ENCODE measurements around the gene SLC12A7. TPM values are rescaled to one million over a fixed set of nuclear protein-coding genes. Genes with fewer than 3 reads are reported as not detected.

The SLC12A7 gene
- total RNA-seq, 1 donor from 2014 or later: 32.1 TPM

DNA sequence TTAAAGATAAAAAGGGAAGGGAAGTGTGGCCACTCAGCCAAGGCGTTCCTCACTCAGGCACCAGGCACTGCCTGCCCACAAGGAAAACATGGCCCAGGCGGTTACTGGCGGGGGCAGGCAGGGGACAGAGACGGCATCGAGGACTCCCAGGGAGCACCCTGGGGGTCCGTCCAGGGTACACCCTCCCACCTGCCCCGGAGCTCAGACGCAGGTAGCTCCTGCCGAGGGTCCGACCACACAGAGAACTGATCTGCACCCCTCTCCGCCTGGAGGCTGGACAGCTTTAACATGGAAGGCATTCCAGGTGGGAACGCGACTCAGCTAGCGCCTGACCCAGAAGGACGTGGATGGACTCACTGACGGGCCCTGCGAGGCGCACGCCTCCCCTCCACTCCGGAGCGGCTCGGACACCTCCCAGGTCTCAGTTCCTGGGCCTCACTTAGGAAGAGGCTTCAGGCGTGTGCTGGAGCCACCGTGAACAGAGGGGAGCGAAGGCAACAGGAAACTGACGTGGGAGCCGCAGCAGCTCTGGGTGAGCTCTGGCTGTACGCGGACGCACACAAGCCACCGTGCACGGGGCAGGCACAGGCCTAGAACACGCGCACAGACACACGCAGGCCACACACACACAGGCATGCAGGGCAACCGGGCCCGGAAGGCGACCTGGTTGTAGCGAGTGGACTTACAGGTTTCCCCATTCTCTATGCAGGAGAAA lies 55.8 kb downstream of the SLC12A7 start:
- H3K9me3 Mint-ChIP-seq: no peaks in the 10 kb centered on the region
- H3K4me1 Mint-ChIP-seq: no peaks in the 10 kb centered on the region
- no peak overlapping the region for H3K27ac Mint-ChIP-seq
- H3K4me3 Mint-ChIP-seq: no peak overlapping the region
- H3K27me3 Mint-ChIP-seq: no peaks in the 10 kb centered on the region
- DNase-seq: no peak
- H3K36me3 Mint-ChIP-seq (ENCODE audit: low read depth): peaks cover 12% of the 10 kb centered on the region
- intact Hi-C loops (cut with micrococcal nuclease): no loop called here

DNA sequence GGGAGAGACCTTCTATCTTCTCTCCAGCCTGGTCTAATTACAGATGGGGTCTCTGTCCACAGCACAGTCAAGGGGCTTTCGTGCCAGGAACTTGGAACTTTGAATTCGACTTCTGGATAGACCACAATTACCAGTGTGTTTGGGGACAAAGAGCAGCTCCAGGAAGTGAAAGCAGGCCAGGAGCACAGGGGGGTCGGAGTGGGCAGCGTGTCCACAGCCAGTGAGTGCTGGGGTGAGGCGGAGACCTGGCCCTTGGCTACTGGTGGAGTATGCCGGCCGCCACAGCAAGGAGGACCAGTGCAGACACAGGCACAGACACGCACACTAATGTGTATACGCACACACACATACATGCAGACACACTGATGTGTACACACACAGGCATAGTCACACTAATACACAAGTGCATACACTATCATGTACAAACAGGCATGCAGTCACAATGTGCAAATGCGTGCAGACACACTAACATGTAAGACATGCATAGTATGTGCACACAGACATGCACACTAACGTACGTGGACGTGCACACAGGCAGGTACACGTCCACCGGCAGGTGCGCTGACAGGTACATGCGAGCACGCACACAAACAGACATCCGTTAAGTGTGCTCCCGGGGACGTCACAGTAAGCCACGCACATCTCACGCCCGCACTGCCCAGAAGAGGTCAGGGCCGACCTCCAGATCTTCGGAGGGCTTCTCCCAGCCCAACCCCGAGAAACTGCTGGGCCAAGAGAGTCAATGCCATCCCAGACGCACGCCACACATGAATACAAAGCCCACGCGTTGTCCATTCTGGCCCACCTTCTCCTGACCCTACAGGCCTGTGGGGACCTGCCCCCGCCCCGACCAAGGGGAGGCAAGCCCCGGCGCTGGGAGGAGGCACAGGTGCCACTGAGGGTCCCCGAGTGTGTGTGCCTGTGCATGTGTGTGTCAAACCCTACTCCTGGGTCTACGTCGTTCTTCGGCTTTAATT lies 56.8 kb downstream of the SLC12A7 start:
- Mint-ChIP-seq H3K9me3 (no peaks in the 10 kb centered on the region), H3K4me3 (no peak overlapping the region), H3K4me1 (no peaks in the 10 kb centered on the region), H3K27me3 (no peaks in the 10 kb centered on the region), H3K36me3 (ENCODE audit: low read depth) (peaks cover 12% of the 10 kb centered on the region), H3K27ac (no peak overlapping the region)
- intact Hi-C loops (cut with micrococcal nuclease): no loop called here
- DNase-seq: no peak

DNA sequence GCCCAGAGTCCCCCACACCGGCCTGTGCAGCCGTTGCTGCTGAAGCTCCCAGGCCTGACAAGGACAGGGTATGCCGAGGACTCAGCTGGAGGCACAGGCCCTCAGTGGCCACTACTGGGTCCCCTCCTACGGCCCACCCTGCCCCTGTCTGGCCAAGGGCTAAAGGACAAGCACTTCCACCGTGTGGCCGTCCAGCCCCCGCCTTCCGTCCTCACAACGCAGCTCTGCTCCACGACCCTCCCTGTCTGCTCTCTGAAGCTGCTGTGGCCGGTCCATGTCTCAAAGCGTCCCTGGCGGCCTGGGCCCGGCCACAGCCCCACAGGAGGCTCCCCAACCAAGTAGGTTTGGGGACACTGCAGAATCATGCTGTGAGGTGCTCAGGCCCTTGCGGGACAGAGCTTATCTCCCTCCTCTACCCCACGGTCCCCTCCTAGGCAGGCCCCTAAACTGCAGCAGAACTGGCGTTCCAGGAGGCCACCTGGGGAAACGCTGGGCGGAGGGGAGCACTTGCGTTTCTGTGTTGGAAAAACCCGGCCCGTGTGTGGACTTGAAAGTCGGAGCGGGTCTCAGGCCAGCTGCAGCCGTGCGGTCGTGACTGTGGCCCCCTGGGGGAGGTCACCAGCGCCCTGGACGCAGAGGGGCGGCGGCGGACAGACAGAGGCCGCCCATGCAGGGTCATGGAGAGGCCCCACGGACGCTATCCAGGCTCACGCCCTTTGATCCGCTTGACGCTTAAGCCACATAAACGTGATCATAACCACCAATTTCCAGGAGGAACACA lies 57.7 kb downstream of the SLC12A7 start:
- Mint-ChIP-seq H3K4me3 (no peak overlapping the region), H3K27ac (no peak overlapping the region), H3K4me1 (no peaks in the 10 kb centered on the region), H3K36me3 (ENCODE audit: low read depth) (peaks cover 12% of the 10 kb centered on the region), H3K9me3 (no peaks in the 10 kb centered on the region), H3K27me3 (no peaks in the 10 kb centered on the region)
- no peak for DNase-seq
- intact Hi-C loops (cut with micrococcal nuclease): no loop called here

DNA sequence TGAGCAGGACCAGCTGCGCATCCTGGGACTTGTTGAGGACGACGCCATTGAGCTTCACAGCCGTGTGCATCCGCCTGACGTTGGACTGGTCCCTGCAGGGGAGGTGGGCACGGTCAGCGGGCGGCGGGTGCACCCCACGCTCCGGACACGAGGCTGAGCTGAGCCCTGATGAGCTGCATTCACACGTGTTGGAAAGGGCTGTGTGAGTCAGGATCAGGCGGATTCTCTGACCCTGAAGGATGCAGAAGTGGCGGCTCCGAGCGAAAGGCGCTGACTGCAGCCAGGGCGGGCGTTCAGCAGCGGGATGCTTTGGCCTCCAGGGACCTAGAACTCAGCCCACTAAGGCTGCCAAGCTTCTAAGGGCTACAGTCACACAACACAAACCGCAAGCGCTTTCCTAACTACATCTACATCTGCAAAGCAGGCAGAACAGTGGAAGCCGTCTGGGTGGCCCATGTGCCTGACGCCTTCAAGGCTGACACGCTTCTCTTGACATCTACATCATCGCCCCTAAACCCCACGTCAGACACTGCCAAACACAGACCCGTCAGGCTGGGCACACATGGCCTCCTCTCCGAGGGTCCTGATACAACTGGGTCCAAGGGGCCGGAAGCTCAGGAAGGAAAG lies 58.4 kb downstream of the SLC12A7 start:
- peaks cover 13% of the 10 kb centered on the region for H3K36me3 Mint-ChIP-seq (ENCODE audit: low read depth)
- H3K27me3 Mint-ChIP-seq: no peaks in the 10 kb centered on the region
- H3K9me3 Mint-ChIP-seq: peaks cover 1% of the 10 kb centered on the region
- H3K4me1 Mint-ChIP-seq: no peaks in the 10 kb centered on the region
- no peak for DNase-seq
- H3K4me3 Mint-ChIP-seq: no peak overlapping the region
- intact Hi-C loops (cut with micrococcal nuclease): no loop called here
- no peak overlapping the region for H3K27ac Mint-ChIP-seq

DNA sequence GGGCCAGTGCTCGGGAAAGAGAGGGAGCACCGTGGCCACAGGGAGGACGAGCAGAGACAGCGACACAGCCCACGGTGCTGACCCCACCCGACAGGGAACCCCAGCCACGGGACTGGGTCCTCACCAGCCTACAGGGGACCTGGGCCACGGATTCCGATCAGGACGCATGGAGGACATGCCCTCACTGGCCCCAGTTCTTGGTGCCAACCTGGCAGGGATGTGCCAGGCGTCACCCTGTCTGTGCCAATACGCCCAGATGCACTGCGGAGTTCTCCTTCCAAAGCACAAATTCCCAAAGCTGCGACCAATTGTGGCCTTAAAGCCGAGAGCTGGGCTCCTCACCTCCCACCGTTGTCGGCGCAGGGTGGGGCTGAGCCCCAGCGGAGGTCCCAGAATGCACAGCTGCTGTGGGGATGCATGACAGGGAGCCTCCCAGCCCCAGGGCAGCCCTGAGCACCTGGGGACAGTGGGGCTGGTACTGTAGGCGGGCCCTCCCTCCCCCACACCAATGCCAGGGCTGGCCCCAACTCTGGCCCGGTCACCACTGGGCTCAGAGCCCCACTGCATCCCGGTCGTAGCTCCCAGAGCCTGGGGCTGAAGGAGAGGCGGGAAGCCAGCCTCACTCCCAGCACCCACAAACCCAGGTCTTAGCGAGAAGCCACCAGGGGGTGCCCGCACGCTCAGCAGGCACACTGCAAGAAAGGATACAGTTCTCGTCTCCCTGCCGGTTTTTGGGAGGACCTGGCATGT lies 59.0 kb downstream of the SLC12A7 start:
- Mint-ChIP-seq H3K9me3 (peaks cover 8% of the 10 kb centered on the region), H3K27me3 (no peaks in the 10 kb centered on the region), H3K36me3 (ENCODE audit: low read depth) (peaks cover 20% of the 10 kb centered on the region), H3K4me1 (no peaks in the 10 kb centered on the region), H3K27ac (no peak overlapping the region), H3K4me3 (no peak overlapping the region)
- intact Hi-C loops (cut with micrococcal nuclease): no loop called here
- no peak for DNase-seq

DNA sequence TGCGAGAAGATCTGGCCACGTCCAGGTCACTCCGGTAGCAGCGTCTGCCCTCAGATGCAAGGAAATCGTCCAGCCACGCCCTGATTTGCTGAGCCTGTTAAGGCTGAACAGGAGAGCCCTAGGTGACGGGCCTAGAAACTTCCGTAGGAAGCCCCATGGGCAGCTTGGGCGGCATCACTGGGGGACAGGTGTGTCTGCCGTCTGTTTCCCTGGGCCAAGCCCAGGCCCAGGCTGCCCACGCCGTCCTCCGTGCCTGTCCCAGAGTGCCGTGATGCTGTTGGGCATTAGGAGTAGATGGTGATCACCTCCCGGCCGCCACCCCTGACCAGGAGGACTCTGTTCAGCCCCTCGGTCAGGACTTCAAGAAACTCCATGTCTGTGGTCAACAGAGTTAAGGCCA lies 59.8 kb downstream of the SLC12A7 start:
- DNase-seq: no peak
- H3K27ac Mint-ChIP-seq: no peak overlapping the region
- H3K4me1 Mint-ChIP-seq: peaks cover under 1% of the 10 kb centered on the region
- peaks cover 27% of the 10 kb centered on the region for H3K36me3 Mint-ChIP-seq (ENCODE audit: low read depth)
- no peak overlapping the region for H3K4me3 Mint-ChIP-seq
- H3K9me3 Mint-ChIP-seq: peaks cover 16% of the 10 kb centered on the region
- H3K27me3 Mint-ChIP-seq: no peaks in the 10 kb centered on the region
- intact Hi-C loops (cut with micrococcal nuclease): no loop called here

DNA sequence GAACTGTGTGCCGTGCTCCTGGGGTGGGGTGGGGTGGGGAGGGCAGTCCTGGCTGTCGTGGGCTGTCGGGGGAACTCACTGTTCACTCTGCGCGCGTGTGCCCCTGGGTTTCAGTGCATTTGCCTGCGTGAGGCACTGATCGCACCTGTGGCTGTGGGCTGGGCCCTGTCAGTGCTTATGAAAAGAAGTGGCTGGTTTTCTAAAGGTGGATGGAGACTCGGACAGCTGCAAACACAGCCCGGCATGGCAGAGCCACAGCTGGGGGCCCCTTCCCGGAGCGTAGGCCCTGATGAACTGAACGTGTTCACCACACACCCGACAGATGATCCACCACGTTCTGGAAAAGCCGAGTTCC lies 60.5 kb downstream of the SLC12A7 start:
- H3K9me3 Mint-ChIP-seq: peaks cover 23% of the 10 kb centered on the region
- intact Hi-C loops (cut with micrococcal nuclease): no loop called here
- H3K27ac Mint-ChIP-seq: no peak overlapping the region
- no peak overlapping the region for H3K4me3 Mint-ChIP-seq
- peaks cover 6% of the 10 kb centered on the region for H3K4me1 Mint-ChIP-seq
- peaks cover 34% of the 10 kb centered on the region for H3K36me3 Mint-ChIP-seq (ENCODE audit: low read depth)
- no peak for DNase-seq
- H3K27me3 Mint-ChIP-seq: no peaks in the 10 kb centered on the region

DNA sequence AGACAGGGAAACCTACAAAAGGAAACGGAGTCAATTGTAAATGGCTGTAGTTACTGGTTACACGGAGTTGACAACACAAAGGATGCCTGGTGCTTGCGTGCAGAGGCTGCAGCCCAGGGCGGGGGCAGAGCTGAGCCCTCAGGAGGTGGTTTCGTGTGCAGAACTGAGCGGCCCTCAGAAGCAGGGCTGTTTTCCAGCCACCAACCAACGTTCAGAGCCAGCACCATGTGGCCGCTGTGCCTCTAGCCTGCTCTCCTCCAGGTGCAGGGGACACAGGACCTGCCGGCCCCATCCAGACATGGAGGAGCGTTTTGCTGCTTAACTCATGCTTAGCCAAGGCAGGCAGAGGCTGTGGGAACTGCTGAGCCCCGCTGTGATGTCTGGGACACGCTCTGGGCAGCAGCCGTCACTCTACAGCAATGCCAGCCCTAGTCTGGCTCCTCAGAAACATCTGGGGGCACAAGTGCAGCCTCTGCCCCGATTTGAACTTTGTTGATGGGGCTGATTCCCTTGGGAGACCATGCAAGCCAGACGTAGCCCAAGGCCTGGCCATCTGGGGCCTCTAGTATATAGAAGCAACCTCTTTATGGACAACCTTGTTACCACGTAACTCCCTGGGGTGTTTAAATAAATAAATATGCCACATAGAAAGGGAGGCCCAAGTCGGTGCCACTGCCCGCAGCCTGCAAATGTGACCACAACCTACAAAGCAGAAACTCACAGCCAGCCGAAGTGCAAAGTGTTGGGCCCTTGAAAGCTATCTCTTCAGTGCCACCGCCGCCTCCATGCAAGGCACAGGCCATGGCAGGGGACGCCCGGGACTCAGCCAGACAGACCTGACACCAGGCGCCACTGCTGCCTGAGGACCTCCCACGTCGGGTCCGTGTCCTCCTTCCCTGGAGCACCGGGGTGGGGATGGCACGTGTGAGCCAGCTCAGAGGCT lies 61.2 kb downstream of the SLC12A7 start:
- peaks cover 8% of the 10 kb centered on the region for H3K4me1 Mint-ChIP-seq
- no peaks in the 10 kb centered on the region for H3K27me3 Mint-ChIP-seq
- intact Hi-C loops (cut with micrococcal nuclease): no loop called here
- DNase-seq: no peak
- H3K27ac Mint-ChIP-seq: no peak overlapping the region
- peaks cover 30% of the 10 kb centered on the region for H3K9me3 Mint-ChIP-seq
- H3K36me3 Mint-ChIP-seq (ENCODE audit: low read depth): peaks cover 37% of the 10 kb centered on the region
- no peak overlapping the region for H3K4me3 Mint-ChIP-seq

DNA sequence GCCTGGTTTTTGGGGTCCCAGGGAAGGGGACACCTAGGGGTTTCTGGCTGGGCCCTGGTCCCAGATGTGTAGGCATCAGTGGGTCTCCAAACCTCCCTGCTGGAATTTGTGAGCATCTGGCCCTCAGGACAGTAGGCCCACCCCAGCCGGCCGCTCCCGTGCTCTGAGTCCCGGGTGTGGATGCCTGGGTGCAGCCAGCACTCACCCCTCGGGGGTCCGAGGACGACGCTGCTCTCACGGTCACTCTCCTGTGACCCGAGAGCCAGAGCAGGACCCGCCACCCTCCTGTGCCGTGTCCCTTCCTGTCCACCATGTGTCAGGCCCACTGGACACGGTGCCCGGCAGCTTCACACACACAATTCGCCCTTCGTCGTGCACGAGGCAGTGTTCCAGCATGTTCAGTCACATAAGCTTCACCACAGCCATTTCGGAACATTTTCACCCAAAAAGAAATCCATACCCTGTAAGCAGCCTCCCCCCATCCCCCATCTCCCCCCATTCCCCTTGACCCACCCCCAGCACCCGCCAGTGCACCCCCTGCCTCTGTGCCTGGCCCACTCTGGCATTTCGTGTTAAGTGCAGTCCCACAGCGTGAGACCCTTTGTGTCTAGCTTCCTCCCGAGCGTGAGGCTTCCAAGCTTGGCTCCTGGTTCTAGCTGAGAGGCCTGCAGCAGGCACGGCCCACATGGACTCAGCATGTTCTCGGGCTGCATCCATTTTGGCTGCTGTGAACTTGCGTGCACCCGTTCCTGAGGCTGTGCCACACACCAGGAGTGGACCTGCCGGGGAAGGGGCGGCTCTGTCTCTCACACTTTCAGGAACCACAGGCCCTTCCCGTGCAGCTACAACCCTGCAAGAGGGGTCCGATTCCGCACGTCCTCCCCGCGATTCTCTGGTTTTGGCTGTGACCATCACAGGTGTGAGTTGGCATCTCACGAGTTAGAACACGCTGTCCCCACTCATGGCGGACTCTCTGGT lies 62.7 kb downstream of the SLC12A7 start:
- H3K36me3 Mint-ChIP-seq (ENCODE audit: low read depth): peaks cover 50% of the 10 kb centered on the region
- no peak overlapping the region for H3K27ac Mint-ChIP-seq
- intact Hi-C loops (cut with micrococcal nuclease): no loop called here
- no peak overlapping the region for H3K4me3 Mint-ChIP-seq
- H3K27me3 Mint-ChIP-seq: no peaks in the 10 kb centered on the region
- no peak for DNase-seq
- peaks cover 8% of the 10 kb centered on the region for H3K4me1 Mint-ChIP-seq
- H3K9me3 Mint-ChIP-seq: peaks cover 45% of the 10 kb centered on the region

DNA sequence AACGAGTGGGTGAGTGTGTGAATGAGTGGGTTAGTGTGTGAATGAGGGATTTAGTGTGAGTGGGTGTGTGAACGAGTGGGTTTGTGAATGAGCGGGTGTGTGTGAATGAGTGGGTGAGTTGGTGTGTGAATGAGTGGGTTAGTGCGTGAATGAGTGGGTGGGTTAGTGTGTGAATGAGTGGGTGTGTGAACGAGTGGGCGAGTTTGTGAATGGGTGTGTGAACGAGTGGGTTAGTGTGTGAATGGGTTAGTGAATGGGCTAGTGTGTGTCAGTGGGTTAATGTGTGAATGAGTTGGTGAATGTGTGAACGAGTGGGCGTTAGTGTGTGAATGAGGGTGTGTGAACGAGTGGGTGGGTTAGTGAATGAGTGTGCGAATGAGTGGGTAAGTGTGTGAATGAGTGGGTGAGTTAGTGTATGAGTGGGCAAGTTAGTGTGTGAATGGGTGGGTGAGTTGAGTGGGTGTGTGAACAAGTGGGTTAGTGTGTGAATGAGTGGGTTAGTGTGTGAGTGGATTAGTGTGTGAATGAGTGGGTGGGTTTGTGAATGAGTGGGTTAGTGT lies 63.6 kb downstream of the SLC12A7 start:
- intact Hi-C loops (cut with micrococcal nuclease): no loop called here

DNA sequence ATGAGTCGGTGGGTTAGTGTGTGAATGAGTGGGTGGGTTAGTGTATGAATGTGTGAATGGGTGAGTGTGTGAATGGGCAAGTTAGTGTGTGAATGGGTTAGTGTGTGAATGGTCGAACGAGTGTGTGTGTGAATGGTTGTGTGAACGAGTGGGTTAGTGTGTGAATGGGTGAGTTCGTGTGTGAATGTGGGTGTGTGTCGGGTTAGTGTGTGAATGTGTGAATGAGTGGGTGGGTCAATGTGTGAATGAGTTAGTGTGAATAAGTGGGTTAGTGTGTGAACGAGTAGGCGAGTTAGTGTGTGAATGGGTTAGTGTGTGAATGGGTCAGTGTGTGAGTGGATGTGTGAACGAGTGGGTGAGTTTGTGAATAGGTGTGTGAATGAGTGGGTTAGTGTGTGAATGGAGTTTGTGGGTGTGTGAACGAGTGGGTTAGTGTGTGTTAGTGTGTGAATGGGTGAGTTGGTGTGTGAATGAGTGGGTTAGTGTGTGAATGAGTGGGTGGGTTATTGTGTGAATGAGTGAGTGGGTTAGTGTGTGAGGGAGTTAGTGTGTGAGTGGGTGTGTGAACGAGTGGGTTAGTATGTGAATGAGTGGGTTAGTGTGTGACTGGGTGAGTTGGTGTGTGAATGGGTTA lies 64.4 kb downstream of the SLC12A7 start:
- H3K36me3 Mint-ChIP-seq (ENCODE audit: low read depth): peaks cover 62% of the 10 kb centered on the region
- no peak overlapping the region for H3K4me3 Mint-ChIP-seq
- H3K9me3 Mint-ChIP-seq: peaks cover 62% of the 10 kb centered on the region
- DNase-seq: no peak
- peaks cover 14% of the 10 kb centered on the region for H3K4me1 Mint-ChIP-seq
- intact Hi-C loops (cut with micrococcal nuclease): no loop called here
- H3K27ac Mint-ChIP-seq: peak overlapping the region; percentile 58
- no peaks in the 10 kb centered on the region for H3K27me3 Mint-ChIP-seq

More for the DNA sequence above, 63.6 kb downstream of the SLC12A7 start:
- Mint-ChIP-seq H3K36me3 (ENCODE audit: low read depth) (peaks cover 55% of the 10 kb centered on the region), H3K4me3 (no peak overlapping the region), H3K27ac (peak overlapping the region; percentile 58), H3K4me1 (peaks cover 10% of the 10 kb centered on the region), H3K9me3 (peaks cover 54% of the 10 kb centered on the region), H3K27me3 (no peaks in the 10 kb centered on the region)
- DNase-seq: no peak

All from activated CD4-positive, alpha-beta T cell treated with anti-CD3 and anti-CD28 coated beads, Interleukin-2, amount 10 ng/mL, durations not matched to agents 24 days and 14 days (primary cell).